ENCODE data around the gene LRRC27.

DNA sequence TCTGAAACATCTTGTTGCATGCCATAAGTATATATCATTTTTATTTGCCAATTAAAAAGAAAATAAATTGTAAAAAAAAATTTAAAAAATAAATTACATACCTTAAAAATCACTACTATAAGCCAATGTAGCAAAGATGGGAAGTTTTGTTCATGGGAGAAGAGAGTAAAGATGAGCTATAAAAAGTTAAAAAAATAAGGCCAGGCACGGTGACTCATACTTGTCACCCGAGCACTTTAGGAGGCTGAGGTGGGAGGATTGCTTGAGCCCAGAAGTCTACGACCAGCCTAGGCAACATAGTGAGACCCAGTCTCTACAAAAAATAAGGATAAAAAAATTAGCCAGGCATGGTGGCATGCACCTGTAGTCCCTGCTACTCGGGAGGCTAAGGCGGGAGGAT, 15.9 kb upstream of the LRRC27 start:
- TF ChIP-seq POLR2A (IDR thresholded peaks at IDR 0.05; ENCODE audit: borderline replicate concordance, extremely low read depth, insufficient read depth, insufficient read length) (no peak), RAD21 (IDR thresholded peaks at IDR 0.05; ENCODE audit: low read depth) (no peak), SIN3A (IDR thresholded peaks at IDR 0.05; ENCODE audit: low read depth) (no peak), EZH2phosphoT487 (IDR thresholded peaks at IDR 0.05; ENCODE audit: borderline replicate concordance) (no peak), EZH2 (IDR thresholded peaks at IDR 0.05) (no peak), TCF7L2 (IDR thresholded peaks at IDR 0.05; ENCODE audit: borderline replicate concordance, extremely low read depth, insufficient read depth, insufficient read length) (no peak), ZNF274 (IDR thresholded peaks at IDR 0.05; ENCODE audit: low read depth, low read length) (no peak)
- TF ChIP-seq, protein P1, sequence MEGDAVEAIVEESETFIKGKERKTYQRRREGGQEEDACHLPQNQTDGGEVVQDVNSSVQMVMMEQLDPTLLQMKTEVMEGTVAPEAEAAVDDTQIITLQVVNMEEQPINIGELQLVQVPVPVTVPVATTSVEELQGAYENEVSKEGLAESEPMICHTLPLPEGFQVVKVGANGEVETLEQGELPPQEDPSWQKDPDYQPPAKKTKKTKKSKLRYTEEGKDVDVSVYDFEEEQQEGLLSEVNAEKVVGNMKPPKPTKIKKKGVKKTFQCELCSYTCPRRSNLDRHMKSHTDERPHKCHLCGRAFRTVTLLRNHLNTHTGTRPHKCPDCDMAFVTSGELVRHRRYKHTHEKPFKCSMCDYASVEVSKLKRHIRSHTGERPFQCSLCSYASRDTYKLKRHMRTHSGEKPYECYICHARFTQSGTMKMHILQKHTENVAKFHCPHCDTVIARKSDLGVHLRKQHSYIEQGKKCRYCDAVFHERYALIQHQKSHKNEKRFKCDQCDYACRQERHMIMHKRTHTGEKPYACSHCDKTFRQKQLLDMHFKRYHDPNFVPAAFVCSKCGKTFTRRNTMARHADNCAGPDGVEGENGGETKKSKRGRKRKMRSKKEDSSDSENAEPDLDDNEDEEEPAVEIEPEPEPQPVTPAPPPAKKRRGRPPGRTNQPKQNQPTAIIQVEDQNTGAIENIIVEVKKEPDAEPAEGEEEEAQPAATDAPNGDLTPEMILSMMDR (IDR thresholded peaks at IDR 0.05 in 2 of 3, conservative IDR thresholded peaks at IDR 0.05 in 1 of 3; ENCODE audit: borderline replicate concordance in 1 of 3, insufficient read depth in 1 of 3, low read depth in 2 of 3, low read length in 2 of 3), result no peak
